Activated T-helper 1 cell treated with anti-CD3 and anti-CD28 coated beads, Interleukin-12 subunit alpha, Interleukin-12 subunit beta, Interleukin-2, Interleukin-4 antibody, amounts not matched to agents 30 ng/mL and 10 ng/mL and 1 ng/mL, durations not matched to agents 14 hours and 24 hours and 36 hours (primary cell): ENCODE data around the gene GDA. TPM values are rescaled to one million over a fixed set of nuclear protein-coding genes. Genes with fewer than 3 reads are reported as not detected.

Experiments used
- DNase-seq: peaks from one replicate; pipeline ENCODE4 v3.0.0; 2021; ENCODE audit warnings: low spot score
- H3K27ac Mint-ChIP-seq: one replicate; pipeline ENCODE4 v1.8.0; 2021; ENCODE audit warnings: mild to moderate bottlenecking, mixed read lengths
- H3K27me3 Mint-ChIP-seq: one replicate; pipeline ENCODE4 v1.8.0; 2022; ENCODE audit warnings: mild to moderate bottlenecking, moderate library complexity, mixed read lengths; ENCODE audit not compliant: insufficient read depth
- H3K36me3 Mint-ChIP-seq: one replicate; pipeline ENCODE4 v1.8.0; 2021; ENCODE audit warnings: low read depth, mixed read lengths
- H3K4me1 Mint-ChIP-seq: one replicate; pipeline ENCODE4 v1.8.0; 2021; ENCODE audit warnings: low read depth, mixed read lengths
- H3K4me3 Mint-ChIP-seq: one replicate; pipeline ENCODE4 v1.8.0; 2021; ENCODE audit warnings: mild to moderate bottlenecking, moderate library complexity, mixed read lengths
- H3K9me3 Mint-ChIP-seq: one replicate; pipeline ENCODE4 v1.8.0; 2021; ENCODE audit warnings: mixed read lengths
- intact Hi-C: fragments of 100-400 bp; cut with micrococcal nuclease; formaldehyde crosslinking; loops from one replicate; pipeline ENCODE4 v1.15.1; 2024
- total RNA-seq: library from RNA; stranded (reverse); gene quantifications from 2 replicates; pipeline ENCODE4 v1.2.3, GENCODE V29; 2022

GDA gene
- total RNA-seq, 1 donor from 2014 or later = not detected

DNA sequence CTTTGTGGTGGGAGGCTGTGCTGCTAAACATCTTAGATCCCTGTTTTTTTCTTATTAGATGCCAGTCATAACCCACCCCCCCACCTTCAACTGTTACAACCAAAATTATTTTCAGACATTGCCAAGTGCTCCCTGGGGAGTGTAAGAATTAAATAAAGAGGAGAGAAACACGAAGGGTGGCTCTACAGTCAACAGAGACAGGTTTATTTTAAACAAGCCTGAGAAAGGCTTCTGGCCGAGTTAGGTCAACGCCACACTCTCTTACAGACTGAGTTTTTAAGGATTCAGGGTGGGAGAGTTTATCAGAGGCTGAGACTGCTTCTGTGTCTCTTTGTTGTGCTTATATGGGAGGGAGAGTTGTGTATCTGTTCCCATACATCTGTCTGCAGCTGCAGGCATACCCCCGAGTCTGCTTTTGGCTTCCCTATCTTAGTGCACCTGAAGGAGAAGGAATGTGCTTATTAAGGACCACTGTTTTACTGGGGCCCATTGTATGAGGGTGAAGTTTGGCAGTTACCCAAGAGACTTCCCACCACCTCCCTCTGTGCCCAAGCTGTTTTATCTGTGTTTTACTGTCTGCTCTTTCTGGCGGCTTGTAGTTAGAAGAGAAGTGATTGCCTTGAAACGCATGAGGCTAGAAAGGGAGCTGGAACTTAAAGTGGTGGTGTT lies 11.4 kb upstream of the GDA start:
- Mint-ChIP-seq H3K27ac (no peak overlapping the region), H3K4me3 (no peak overlapping the region), H3K27me3 (no peaks in the 10 kb centered on the region), H3K4me1 (no peaks in the 10 kb centered on the region), H3K9me3 (no peaks in the 10 kb centered on the region), H3K36me3 (no peaks in the 10 kb centered on the region)
- intact Hi-C loops = no loop called here
- no peak for DNase-seq

- H3K27ac Mint-ChIP-seq = no peak overlapping the region
- no peak overlapping the region for H3K4me3 Mint-ChIP-seq
- DNase-seq = no peak
- H3K4me1 Mint-ChIP-seq = no peaks in the 10 kb centered on the region
- intact Hi-C loops = no loop called here
- no peaks in the 10 kb centered on the region for H3K9me3 Mint-ChIP-seq
- H3K36me3 Mint-ChIP-seq = no peaks in the 10 kb centered on the region
- H3K27me3 Mint-ChIP-seq = peaks cover 2% of the 10 kb centered on the region
Measured at GRCh38 chr9:72139226-72139625, 10.0 kb upstream of the GDA start.

- no peak for DNase-seq
- Mint-ChIP-seq H3K36me3 (no peaks in the 10 kb centered on the region), H3K4me1 (no peaks in the 10 kb centered on the region), H3K4me3 (no peak overlapping the region), H3K27ac (no peak overlapping the region), H3K27me3 (peaks cover 2% of the 10 kb centered on the region), H3K9me3 (no peaks in the 10 kb centered on the region)
- intact Hi-C loops = no loop called here
Measured at GRCh38 chr9:72140586-72140985, 8.7 kb upstream of the GDA start.

DNA sequence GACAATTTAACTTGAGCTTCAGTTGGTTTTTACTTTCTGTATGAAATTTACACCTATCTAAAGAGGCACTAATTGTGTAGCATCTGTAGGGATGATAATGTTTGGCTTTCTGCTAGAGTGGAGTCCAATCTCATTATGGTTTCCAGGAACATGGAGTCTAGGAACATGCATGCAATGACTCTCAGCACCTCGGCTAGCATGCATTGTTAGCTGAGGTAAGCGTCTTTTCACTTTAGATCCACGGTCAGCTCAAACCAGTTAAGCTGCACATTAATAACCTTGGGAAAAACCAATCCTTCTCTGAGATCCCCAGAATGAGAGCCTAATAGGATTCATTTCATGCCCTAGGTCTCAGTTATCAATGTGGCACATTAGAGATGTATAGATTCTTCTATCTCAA lies 7.8 kb upstream of the GDA start:
- intact Hi-C loops = no loop called here
- DNase-seq = no peak
- H3K4me1 Mint-ChIP-seq = no peaks in the 10 kb centered on the region

GRCh38 chr9:72144756-72145492 lies 4.3 kb upstream of the GDA start:
- H3K9me3 Mint-ChIP-seq = no peaks in the 10 kb centered on the region
- intact Hi-C loops = no loop called here
- H3K4me1 Mint-ChIP-seq = no peaks in the 10 kb centered on the region
- no peak for DNase-seq
- no peak overlapping the region for H3K27ac Mint-ChIP-seq
- no peak overlapping the region for H3K4me3 Mint-ChIP-seq
- no peaks in the 10 kb centered on the region for H3K36me3 Mint-ChIP-seq
- H3K27me3 Mint-ChIP-seq = peaks cover 18% of the 10 kb centered on the region

More for the DNA sequence above, 7.8 kb upstream of the GDA start:
- Mint-ChIP-seq H3K27ac (no peak overlapping the region), H3K36me3 (no peaks in the 10 kb centered on the region), H3K9me3 (no peaks in the 10 kb centered on the region), H3K27me3 (peaks cover 2% of the 10 kb centered on the region), H3K4me3 (no peak overlapping the region)

DNA sequence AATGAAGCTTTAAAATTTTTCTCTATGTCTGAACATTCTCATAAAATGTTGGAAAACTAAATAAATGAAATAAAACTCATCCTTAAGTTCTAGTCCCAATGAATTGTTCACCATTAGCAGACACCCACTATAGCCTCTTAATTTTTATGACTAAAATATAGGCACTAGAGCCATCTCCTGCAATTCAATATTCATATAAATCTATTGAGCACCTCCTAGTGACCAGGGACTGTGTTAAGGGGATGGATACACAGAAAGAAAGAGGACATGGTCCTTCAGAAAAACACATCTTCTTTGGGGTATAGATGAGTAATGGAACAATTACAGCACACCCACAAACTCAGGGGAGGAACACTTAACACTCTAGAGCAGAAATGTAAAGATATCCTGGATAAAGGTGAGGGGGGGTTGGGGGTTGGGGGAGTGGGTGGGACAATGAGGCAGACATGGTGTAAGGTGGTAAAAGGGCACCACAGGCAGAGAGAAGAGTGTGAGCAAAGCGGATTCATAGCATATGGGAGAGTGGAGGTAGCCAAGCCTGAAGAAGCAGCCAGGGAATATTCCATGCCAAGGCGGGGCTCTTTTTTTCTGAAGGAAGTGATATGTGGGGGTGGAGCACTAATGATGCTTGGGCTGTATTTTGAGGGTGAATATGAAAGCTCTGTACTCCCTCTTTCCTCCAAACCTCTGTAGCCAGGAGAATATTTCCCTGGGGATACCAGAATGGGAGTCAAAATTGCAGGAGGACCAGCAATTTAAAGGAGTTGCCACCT lies 3.3 kb upstream of the GDA start:
- Mint-ChIP-seq H3K27me3 (peaks cover 25% of the 10 kb centered on the region), H3K36me3 (no peaks in the 10 kb centered on the region), H3K9me3 (no peaks in the 10 kb centered on the region), H3K4me1 (no peaks in the 10 kb centered on the region), H3K27ac (no peak overlapping the region), H3K4me3 (no peak overlapping the region)
- DNase-seq = no peak
- intact Hi-C loops = no loop called here

GRCh38 chr9:72147676-72148075 lies 1.6 kb upstream of the GDA start:
- Mint-ChIP-seq H3K27me3 (peaks cover 25% of the 10 kb centered on the region), H3K9me3 (no peaks in the 10 kb centered on the region), H3K4me3 (no peak overlapping the region), H3K27ac (no peak overlapping the region), H3K36me3 (no peaks in the 10 kb centered on the region), H3K4me1 (no peaks in the 10 kb centered on the region)
- intact Hi-C loops = no loop called here
- no peak for DNase-seq

- no peaks in the 10 kb centered on the region for H3K36me3 Mint-ChIP-seq
- H3K4me3 Mint-ChIP-seq = no peak overlapping the region
- intact Hi-C loops = no loop called here
- H3K27ac Mint-ChIP-seq = no peak overlapping the region
- no peaks in the 10 kb centered on the region for H3K9me3 Mint-ChIP-seq
- H3K4me1 Mint-ChIP-seq = no peaks in the 10 kb centered on the region
- DNase-seq = no peak
- H3K27me3 Mint-ChIP-seq = peaks cover 23% of the 10 kb centered on the region
Measured at GRCh38 chr9:72150127-72150526, 887 bp downstream of the GDA start.

DNA sequence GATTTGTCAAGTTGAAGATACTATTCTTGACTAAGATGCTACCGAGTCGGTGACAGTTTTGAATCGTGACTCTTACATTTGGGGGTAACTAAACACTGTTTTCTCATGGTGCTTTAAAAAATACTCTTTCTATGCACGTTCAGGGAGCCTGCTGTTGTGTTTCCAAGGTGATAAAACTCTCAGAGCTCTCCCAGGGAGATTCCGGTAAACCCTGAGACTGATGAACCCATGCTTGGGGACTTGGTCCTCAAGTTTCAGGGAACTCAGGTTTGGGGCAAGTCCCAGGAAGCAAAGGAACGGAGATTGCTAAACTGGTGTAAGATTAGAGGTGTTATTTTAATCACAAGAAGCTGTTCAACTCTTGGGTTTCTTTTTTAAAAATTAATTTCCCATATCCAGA lies 1.4 kb downstream of the GDA start:
- no peak for DNase-seq
- H3K36me3 Mint-ChIP-seq = no peaks in the 10 kb centered on the region
- no peaks in the 10 kb centered on the region for H3K9me3 Mint-ChIP-seq
- peaks cover 23% of the 10 kb centered on the region for H3K27me3 Mint-ChIP-seq
- no peaks in the 10 kb centered on the region for H3K4me1 Mint-ChIP-seq
- intact Hi-C loops = no loop called here
- H3K27ac Mint-ChIP-seq = no peak overlapping the region
- H3K4me3 Mint-ChIP-seq = no peak overlapping the region

DNA sequence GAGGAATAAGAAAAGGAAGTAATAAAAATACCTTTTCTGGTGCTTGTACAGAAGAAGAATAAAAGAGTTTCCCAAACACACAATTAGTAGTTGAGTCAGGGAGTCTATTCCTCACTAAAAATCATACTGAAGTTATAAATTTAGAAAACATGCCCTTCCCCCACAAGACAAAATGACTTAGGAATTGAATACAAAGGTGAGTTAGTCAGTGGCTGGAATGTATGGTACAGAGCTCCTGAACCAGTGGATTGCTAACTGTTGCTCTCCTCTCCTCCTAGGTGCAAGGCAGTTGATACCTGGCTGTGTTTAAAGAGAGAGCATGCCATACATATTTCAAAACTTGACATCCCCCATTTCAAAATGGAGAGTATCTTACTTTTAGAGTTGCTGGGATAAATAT lies 1.9 kb downstream of the GDA start:
- Mint-ChIP-seq H3K9me3 (no peaks in the 10 kb centered on the region), H3K36me3 (no peaks in the 10 kb centered on the region), H3K4me1 (no peaks in the 10 kb centered on the region), H3K27me3 (peaks cover 23% of the 10 kb centered on the region), H3K27ac (no peak overlapping the region), H3K4me3 (no peak overlapping the region)
- intact Hi-C loops = no loop called here
- DNase-seq = no peak

DNA sequence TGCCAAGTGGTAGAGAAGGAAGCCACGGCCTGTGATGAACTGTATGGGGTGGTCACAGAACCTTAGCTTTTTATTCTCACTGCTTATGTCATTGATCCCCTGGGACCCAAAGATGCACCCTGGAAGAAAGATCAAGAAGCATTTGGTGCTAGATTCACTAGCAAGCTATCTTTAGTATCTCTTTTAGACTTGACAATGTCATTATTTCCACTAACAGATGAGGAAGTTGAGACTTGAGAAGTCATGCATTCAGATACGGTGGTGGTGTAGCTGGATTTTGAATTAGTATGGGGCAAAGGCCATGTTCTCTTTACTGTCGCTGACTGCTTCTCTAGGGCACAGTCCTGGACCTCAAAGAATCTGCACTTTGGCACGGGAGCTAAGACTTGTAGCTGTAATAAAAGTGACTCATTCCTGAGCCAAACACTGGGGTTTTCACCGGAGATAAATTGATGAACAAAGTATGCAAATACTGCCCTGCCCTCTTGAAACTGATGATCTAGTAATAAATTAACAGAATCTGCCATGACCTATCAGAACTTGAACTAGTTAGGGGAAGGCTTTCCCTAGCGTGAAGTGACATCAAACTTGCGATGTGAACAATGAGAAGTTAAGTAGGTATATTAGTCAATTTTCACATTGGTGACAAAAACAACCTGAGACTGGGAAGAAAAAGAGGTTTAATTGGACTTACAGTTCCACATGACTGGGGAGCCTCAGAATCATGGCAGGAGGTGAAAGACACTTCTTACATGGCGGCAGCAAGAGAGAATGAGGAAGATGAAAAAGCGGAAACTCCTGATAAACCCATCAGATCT lies 5.4 kb downstream of the GDA start:
- Mint-ChIP-seq H3K9me3 (no peaks in the 10 kb centered on the region), H3K4me3 (no peak overlapping the region), H3K4me1 (no peaks in the 10 kb centered on the region), H3K36me3 (no peaks in the 10 kb centered on the region), H3K27me3 (peaks cover 9% of the 10 kb centered on the region), H3K27ac (no peak overlapping the region)
- no peak for DNase-seq
- intact Hi-C loops = no loop called here

DNA sequence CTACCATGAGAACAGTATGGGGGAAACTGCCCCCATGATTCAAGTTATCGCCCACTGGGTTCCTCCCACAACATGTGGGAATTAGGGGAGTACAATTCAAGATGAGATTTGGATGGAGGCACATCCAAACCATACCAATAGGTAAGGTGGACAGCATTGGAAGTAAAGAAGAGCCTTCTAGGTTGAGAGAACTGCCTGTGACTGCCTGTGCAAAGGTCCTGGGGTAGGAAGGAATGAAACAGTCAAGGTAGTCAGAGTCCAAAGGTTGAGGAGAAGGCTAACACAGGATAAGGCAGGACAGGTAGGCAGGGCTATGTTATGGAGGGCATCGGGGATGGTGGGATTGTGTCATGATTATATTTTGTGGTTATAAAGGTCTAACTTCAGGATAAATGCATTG lies 6.1 kb downstream of the GDA start:
- Mint-ChIP-seq H3K36me3 (no peaks in the 10 kb centered on the region), H3K9me3 (no peaks in the 10 kb centered on the region), H3K27ac (no peak overlapping the region), H3K4me1 (no peaks in the 10 kb centered on the region), H3K27me3 (peaks cover 3% of the 10 kb centered on the region), H3K4me3 (no peak overlapping the region)
- intact Hi-C loops = no loop called here
- no peak for DNase-seq
